22Rv1 (cell line): ENCODE data around the gene PCDH9.

ENCODE experiments used
- ZFX ChIP-seq: fragments of 450-650 bp; IDR thresholded peaks from 2 replicates; pipeline ENCODE4 v1.6.1; 2017; ENCODE audit warnings: antibody characterized with exemption, borderline replicate concordance
- TF ChIP-seq, protein P1 (sequence below): fragments of 450-650 bp; IDR thresholded peaks from 2 replicates; pipeline ENCODE4 v1.5.1; 2017; ENCODE audit warnings: mild to moderate bottlenecking

DNA sequence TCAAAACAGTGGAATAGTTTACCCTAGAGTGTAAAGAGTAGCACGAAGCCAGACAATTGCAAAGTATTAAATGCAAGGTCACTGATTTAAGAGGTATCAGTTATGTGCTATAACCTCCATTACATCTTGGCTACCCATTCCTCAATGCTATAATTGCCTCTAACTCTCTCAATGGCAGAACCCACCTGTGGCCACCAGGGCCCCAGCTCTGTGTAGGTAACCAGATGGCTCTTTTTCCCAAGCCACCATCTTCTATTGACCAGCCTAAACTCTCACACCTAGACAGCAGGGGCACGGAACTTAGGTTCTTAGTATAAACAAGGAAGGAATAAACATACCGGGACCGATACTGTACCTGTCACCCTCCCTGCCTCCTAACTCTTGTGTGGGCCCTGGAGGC lies 277.6 kb downstream of the PCDH9 start:
- TF ChIP-seq, protein P1, sequence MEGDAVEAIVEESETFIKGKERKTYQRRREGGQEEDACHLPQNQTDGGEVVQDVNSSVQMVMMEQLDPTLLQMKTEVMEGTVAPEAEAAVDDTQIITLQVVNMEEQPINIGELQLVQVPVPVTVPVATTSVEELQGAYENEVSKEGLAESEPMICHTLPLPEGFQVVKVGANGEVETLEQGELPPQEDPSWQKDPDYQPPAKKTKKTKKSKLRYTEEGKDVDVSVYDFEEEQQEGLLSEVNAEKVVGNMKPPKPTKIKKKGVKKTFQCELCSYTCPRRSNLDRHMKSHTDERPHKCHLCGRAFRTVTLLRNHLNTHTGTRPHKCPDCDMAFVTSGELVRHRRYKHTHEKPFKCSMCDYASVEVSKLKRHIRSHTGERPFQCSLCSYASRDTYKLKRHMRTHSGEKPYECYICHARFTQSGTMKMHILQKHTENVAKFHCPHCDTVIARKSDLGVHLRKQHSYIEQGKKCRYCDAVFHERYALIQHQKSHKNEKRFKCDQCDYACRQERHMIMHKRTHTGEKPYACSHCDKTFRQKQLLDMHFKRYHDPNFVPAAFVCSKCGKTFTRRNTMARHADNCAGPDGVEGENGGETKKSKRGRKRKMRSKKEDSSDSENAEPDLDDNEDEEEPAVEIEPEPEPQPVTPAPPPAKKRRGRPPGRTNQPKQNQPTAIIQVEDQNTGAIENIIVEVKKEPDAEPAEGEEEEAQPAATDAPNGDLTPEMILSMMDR, result no peak
- TF ChIP-seq ZFX, result no peak
